HEK293 (cell line): ENCODE data around the gene EME1.

Experiments used
- HOXC10 ChIP-seq: sonication (generic); formaldehyde crosslinking; IDR thresholded peaks from 2 replicates; pipeline ENCODE4 v1.8.1; 2023; ENCODE audit warnings: mild to moderate bottlenecking, missing genetic modification reagents
- IKZF3 ChIP-seq: fragments of 450-650 bp; IDR thresholded peaks from 2 replicates; pipeline ENCODE4 v1.5.0; 2018; ENCODE audit warnings: missing biosample characterization, mild to moderate bottlenecking, missing genetic modification characterization, moderate library complexity
- KLF1 ChIP-seq: fragments of 450-650 bp; formaldehyde crosslinking; IDR thresholded peaks from 2 replicates; pipeline ENCODE4 v1.5.1; 2016; ENCODE audit warnings: missing biosample characterization, missing genetic modification characterization
- MYNN ChIP-seq: fragments of 450-650 bp; formaldehyde crosslinking; IDR thresholded peaks from 2 replicates; pipeline ENCODE4 v1.5.1; 2016; ENCODE audit warnings: missing biosample characterization, missing genetic modification characterization, borderline replicate concordance
- RBAK ChIP-seq: fragments of 450-650 bp; formaldehyde crosslinking; IDR thresholded peaks from 2 replicates; pipeline ENCODE4 v1.5.1; 2016; ENCODE audit warnings: missing biosample characterization, missing genetic modification characterization
- REPIN1 ChIP-seq: fragments of 450-650 bp; formaldehyde crosslinking; IDR thresholded peaks from 2 replicates; pipeline ENCODE4 v1.5.1; 2017; ENCODE audit warnings: missing biosample characterization, missing genetic modification characterization, low read depth
- WT1 ChIP-seq: fragments of 450-650 bp; formaldehyde crosslinking; IDR thresholded peaks from 2 replicates; pipeline ENCODE4 v1.5.1; 2016; ENCODE audit warnings: missing biosample characterization, missing genetic modification characterization
- ZBTB10 ChIP-seq: fragments of 450-650 bp; formaldehyde crosslinking; IDR thresholded peaks from 2 replicates; pipeline ENCODE4 v1.5.1; 2016; ENCODE audit warnings: missing biosample characterization, missing genetic modification characterization
- ZEB2 ChIP-seq: fragments of 450-650 bp; formaldehyde crosslinking; IDR thresholded peaks from 2 replicates; pipeline ENCODE4 v1.5.1; 2016; ENCODE audit warnings: missing biosample characterization, missing genetic modification characterization
- ZNF10 ChIP-seq: fragments of 450-650 bp; formaldehyde crosslinking; IDR thresholded peaks from 2 replicates; pipeline ENCODE4 v1.5.1; 2017; ENCODE audit warnings: missing biosample characterization, missing genetic modification characterization
- ZNF133 ChIP-seq: fragments of 450-650 bp; formaldehyde crosslinking; IDR thresholded peaks from 2 replicates; pipeline ENCODE4 v1.5.1; 2016; ENCODE audit warnings: missing biosample characterization, missing genetic modification characterization
- ZNF138 ChIP-seq: fragments of 450-650 bp; formaldehyde crosslinking; IDR thresholded peaks from 2 replicates; pipeline ENCODE4 v1.5.1; 2016; ENCODE audit warnings: missing biosample characterization, missing genetic modification characterization, borderline replicate concordance
- ZNF157 ChIP-seq: fragments of 450-650 bp; formaldehyde crosslinking; IDR thresholded peaks from 2 replicates; pipeline ENCODE4 v1.5.1; 2016; ENCODE audit warnings: missing biosample characterization, missing genetic modification characterization
- ZNF169 ChIP-seq: fragments of 450-650 bp; formaldehyde crosslinking; IDR thresholded peaks from 2 replicates; pipeline ENCODE4 v1.5.1; 2016; ENCODE audit warnings: missing biosample characterization, missing genetic modification characterization
- ZNF174 ChIP-seq: fragments of 450-650 bp; formaldehyde crosslinking; IDR thresholded peaks from 2 replicates; pipeline ENCODE4 v1.5.0; 2017; ENCODE audit warnings: missing biosample characterization, mild to moderate bottlenecking, missing genetic modification characterization
- ZNF175 ChIP-seq: fragments of 450-650 bp; formaldehyde crosslinking; IDR thresholded peaks from 2 replicates; pipeline ENCODE4 v1.5.1; 2016; ENCODE audit warnings: missing biosample characterization, missing genetic modification characterization
- ZNF2 ChIP-seq: fragments of 450-650 bp; formaldehyde crosslinking; IDR thresholded peaks from 2 replicates; pipeline ENCODE4 v1.5.1; 2016; ENCODE audit warnings: missing biosample characterization, missing genetic modification characterization
- ZNF292 ChIP-seq: fragments of 450-650 bp; formaldehyde crosslinking; IDR thresholded peaks from 2 replicates; pipeline ENCODE4 v1.5.1; 2016; ENCODE audit warnings: low read depth, missing biosample characterization, missing genetic modification characterization, borderline replicate concordance
- ZNF302 ChIP-seq: fragments of 450-650 bp; formaldehyde crosslinking; IDR thresholded peaks from 2 replicates; pipeline ENCODE4 v1.5.1; 2016; ENCODE audit warnings: missing biosample characterization, missing genetic modification characterization, low read depth
- ZNF350 ChIP-seq: fragments of 450-650 bp; formaldehyde crosslinking; IDR thresholded peaks from 2 replicates; pipeline ENCODE4 v1.5.0; 2017; ENCODE audit warnings: missing biosample characterization, mild to moderate bottlenecking, missing genetic modification characterization
- ZNF391 ChIP-seq: fragments of 450-650 bp; formaldehyde crosslinking; IDR thresholded peaks from 2 replicates; pipeline ENCODE4 v1.5.1; 2016; ENCODE audit warnings: low read depth, missing biosample characterization, missing genetic modification characterization, borderline replicate concordance
- ZNF394 ChIP-seq: fragments of 450-650 bp; formaldehyde crosslinking; IDR thresholded peaks from 2 replicates; pipeline ENCODE4 v1.5.1; 2016; ENCODE audit warnings: missing biosample characterization, missing genetic modification characterization, mild to moderate bottlenecking, moderate library complexity, borderline replicate concordance
- ZNF423 ChIP-seq: fragments of 450-650 bp; formaldehyde crosslinking; IDR thresholded peaks from 2 replicates; pipeline ENCODE4 v1.5.1; 2016; ENCODE audit warnings: missing biosample characterization, missing genetic modification characterization
- ZNF510 ChIP-seq: fragments of 450-650 bp; formaldehyde crosslinking; IDR thresholded peaks from 2 replicates; pipeline ENCODE4 v1.5.1; 2018; ENCODE audit warnings: mild to moderate bottlenecking, missing genetic modification characterization, missing biosample characterization; ENCODE audit not compliant: insufficient replicate concordance
- ZNF544 ChIP-seq: fragments of 450-650 bp; formaldehyde crosslinking; IDR thresholded peaks from 2 replicates; pipeline ENCODE4 v1.5.0; 2017; ENCODE audit warnings: missing biosample characterization, missing genetic modification characterization
- ZNF626 ChIP-seq: fragments of 450-650 bp; sonication (Bioruptor Pico); formaldehyde crosslinking; IDR thresholded peaks from 2 replicates; pipeline ENCODE4 v1.5.1; 2018; ENCODE audit warnings: missing biosample characterization, missing genetic modification characterization, inconsistent platforms
- ZNF629 ChIP-seq: fragments of 450-650 bp; formaldehyde crosslinking; IDR thresholded peaks from 2 replicates; pipeline ENCODE4 v1.5.1; 2017; ENCODE audit warnings: missing biosample characterization, missing genetic modification characterization
- ZNF76 ChIP-seq: fragments of 450-650 bp; formaldehyde crosslinking; IDR thresholded peaks from 2 replicates; pipeline ENCODE4; 2016; ENCODE audit warnings: low read depth, missing biosample characterization, missing genetic modification characterization, borderline replicate concordance
- ZXDB ChIP-seq: fragments of 450-650 bp; formaldehyde crosslinking; IDR thresholded peaks from 2 replicates; pipeline ENCODE4 v1.5.1; 2016; ENCODE audit warnings: missing biosample characterization, missing genetic modification characterization
- TF ChIP-seq, protein P1 (sequence below): fragments of 450-650 bp; formaldehyde crosslinking; IDR thresholded peaks from 2 replicates; pipeline ENCODE4 v1.5.1; 2016; ENCODE audit warnings: missing biosample characterization, missing genetic modification characterization
- TF ChIP-seq, protein P2 (sequence below): fragments of 450-650 bp; formaldehyde crosslinking; optimal IDR thresholded peaks from 2 replicates; pipeline ENCODE3; 2016; ENCODE audit warnings: missing biosample characterization, mild to moderate bottlenecking, missing genetic modification characterization
- TF ChIP-seq, protein P3 (sequence below): fragments of 450-650 bp; formaldehyde crosslinking; IDR thresholded peaks from 2 replicates; pipeline ENCODE4 v1.5.1; 2016; ENCODE audit warnings: missing biosample characterization, missing genetic modification characterization

EME1 gene

GRCh38 chr17:50425682-50426471 lies 52.8 kb downstream of the EME1 start, which contains the start of gene ACSF2 (continued):
- TF ChIP-seq ZNF423 (tag by site-specific recombination) = peak; percentile 72
- TF ChIP-seq ZNF133 (tag by site-specific recombination) = no peak
- no peak for TF ChIP-seq ZNF544 (tag by site-specific recombination)
- no peak for TF ChIP-seq ZNF394 (tag by site-specific recombination)
- TF ChIP-seq ZNF169 (tag by site-specific recombination) = no peak
- no peak for TF ChIP-seq ZNF174 (tag by site-specific recombination)
- no peak for TF ChIP-seq HOXC10
- no peak for TF ChIP-seq ZNF175 (tag by site-specific recombination)
- TF ChIP-seq IKZF3 (tag by site-specific recombination) = 0 out of 2 replicates have a peak, but pooled peaks have one; percentile 28
- no peak for TF ChIP-seq ZNF2 (tag by site-specific recombination)
- no peak for TF ChIP-seq ZEB2 (tag by site-specific recombination)
- TF ChIP-seq MYNN = no peak
- 0 out of 2 replicates have a peak, but pooled peaks have one; percentile 28 for TF ChIP-seq WT1 (tag by site-specific recombination)
- TF ChIP-seq, protein P1, sequence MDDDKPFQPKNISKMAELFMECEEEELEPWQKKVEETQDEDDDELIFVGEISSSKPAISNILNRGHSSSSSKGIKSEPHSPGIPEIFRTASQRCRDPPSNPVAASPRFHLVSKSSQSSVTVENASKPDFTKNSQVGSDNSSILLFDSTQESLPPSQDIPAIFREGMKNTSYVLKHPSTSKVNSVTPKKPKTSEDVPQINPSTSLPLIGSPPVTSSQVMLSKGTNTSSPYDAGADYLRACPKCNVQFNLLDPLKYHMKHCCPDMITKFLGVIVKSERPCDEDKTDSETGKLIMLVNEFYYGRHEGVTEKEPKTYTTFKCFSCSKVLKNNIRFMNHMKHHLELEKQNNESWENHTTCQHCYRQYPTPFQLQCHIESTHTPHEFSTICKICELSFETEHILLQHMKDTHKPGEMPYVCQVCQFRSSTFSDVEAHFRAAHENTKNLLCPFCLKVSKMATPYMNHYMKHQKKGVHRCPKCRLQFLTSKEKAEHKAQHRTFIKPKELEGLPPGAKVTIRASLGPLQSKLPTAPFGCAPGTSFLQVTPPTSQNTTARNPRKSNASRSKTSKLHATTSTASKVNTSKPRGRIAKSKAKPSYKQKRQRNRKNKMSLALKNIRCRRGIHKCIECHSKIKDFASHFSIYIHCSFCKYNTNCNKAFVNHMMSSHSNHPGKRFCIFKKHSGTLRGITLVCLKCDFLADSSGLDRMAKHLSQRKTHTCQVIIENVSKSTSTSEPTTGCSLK = no peak
- TF ChIP-seq ZNF350 (tag by site-specific recombination) = no peak; the same call in none of the 2 replicates
- TF ChIP-seq ZNF292 = no peak
- no peak for TF ChIP-seq ZNF302 (tag by site-specific recombination)
- TF ChIP-seq, protein P2, sequence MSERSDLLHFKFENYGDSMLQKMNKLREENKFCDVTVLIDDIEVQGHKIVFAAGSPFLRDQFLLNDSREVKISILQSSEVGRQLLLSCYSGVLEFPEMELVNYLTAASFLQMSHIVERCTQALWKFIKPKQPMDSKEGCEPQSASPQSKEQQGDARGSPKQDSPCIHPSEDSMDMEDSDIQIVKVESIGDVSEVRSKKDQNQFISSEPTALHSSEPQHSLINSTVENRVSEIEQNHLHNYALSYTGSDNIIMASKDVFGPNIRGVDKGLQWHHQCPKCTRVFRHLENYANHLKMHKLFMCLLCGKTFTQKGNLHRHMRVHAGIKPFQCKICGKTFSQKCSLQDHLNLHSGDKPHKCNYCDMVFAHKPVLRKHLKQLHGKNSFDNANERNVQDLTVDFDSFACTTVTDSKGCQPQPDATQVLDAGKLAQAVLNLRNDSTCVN (tag by site-specific recombination) = peak; percentile 49
- TF ChIP-seq ZNF76 (tag by site-specific recombination) = no peak
- TF ChIP-seq ZNF157 (tag by site-specific recombination) = no peak
- TF ChIP-seq ZBTB10 (tag by site-specific recombination) = no peak
- TF ChIP-seq KLF1 (tag by site-specific recombination) = 0 out of 2 replicates have a peak, but pooled peaks have one; percentile 48
- TF ChIP-seq RBAK (tag by site-specific recombination) = no peak
- TF ChIP-seq ZNF391 (tag by site-specific recombination) = no peak
- peak; percentile 19; the same call in 1 of the 2 replicates for TF ChIP-seq ZNF629 (tag by site-specific recombination)
- TF ChIP-seq ZXDB (tag by site-specific recombination) = peak; percentile 21
- TF ChIP-seq ZNF626 = no peak
- TF ChIP-seq REPIN1 (tag by site-specific recombination) = no peak
- TF ChIP-seq, protein P3, sequence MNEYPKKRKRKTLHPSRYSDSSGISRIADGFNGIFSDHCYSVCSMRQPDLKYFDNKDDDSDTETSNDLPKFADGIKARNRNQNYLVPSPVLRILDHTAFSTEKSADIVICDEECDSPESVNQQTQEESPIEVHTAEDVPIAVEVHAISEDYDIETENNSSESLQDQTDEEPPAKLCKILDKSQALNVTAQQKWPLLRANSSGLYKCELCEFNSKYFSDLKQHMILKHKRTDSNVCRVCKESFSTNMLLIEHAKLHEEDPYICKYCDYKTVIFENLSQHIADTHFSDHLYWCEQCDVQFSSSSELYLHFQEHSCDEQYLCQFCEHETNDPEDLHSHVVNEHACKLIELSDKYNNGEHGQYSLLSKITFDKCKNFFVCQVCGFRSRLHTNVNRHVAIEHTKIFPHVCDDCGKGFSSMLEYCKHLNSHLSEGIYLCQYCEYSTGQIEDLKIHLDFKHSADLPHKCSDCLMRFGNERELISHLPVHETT (tag by site-specific recombination) = no peak
- TF ChIP-seq ZNF138 = no peak
- TF ChIP-seq ZNF10 (tag by site-specific recombination) = no peak
- no peak for TF ChIP-seq ZNF510 (tag by site-specific recombination)
